Liver (tissue), 9 donors: ENCODE results near the gene VIM. TPM values are rescaled to one million over a fixed set of nuclear protein-coding genes. Genes with fewer than 3 reads are reported as not detected.

Experiments used
- DNase-seq: peaks from one replicate; pipeline ENCODE4 v3.0.0-alpha.2; 2017; ENCODE audit warnings: low spot score
- H3K27ac ChIP-seq, 2 donors: one replicate each; pipeline ENCODE4 v1.7.0; 2013; ENCODE audit warnings: inconsistent platforms in 2 of 2, low read length in 2 of 2, control low read depth in 1 of 2, low read depth in 1 of 2, mild to moderate bottlenecking in 1 of 2
- H3K27me3 ChIP-seq, 4 donors: one replicate each; pipeline versions ENCODE4 v1.6.1 to v1.7.0; 2013; ENCODE audit warnings: low read length in 3 of 4, inconsistent platforms in 1 of 4, mild to moderate bottlenecking in 1 of 4, moderate library complexity in 1 of 4; ENCODE audit not compliant: control insufficient read depth in 4 of 4, insufficient read depth in 4 of 4
- H3K36me3 ChIP-seq, 4 donors: one replicate each; pipeline versions ENCODE4 v1.6.1 to v1.7.0; 2013; ENCODE audit warnings: low read length in 3 of 4, mild to moderate bottlenecking in 3 of 4, low read depth in 1 of 4, moderate library complexity in 1 of 4; ENCODE audit not compliant: control insufficient read depth in 4 of 4, insufficient read depth in 3 of 4
- H3K4me1 ChIP-seq, 4 donors: one replicate each; pipeline versions ENCODE4 v1.6.1 to v1.7.0; 2013; ENCODE audit warnings: low read length in 3 of 4, mild to moderate bottlenecking in 3 of 4, moderate library complexity in 1 of 4; ENCODE audit not compliant: control insufficient read depth in 4 of 4, insufficient read depth in 4 of 4
- H3K4me3 ChIP-seq, 3 donors: one replicate each; pipeline versions ENCODE4 v1.6.1 to v1.7.0; 2013; ENCODE audit warnings: low read length in 3 of 3, control low read depth in 1 of 3, low read depth in 1 of 3, mild to moderate bottlenecking in 1 of 3
- H3K9ac ChIP-seq, 2 donors: one replicate each; pipeline ENCODE4 v1.7.0; 2013; ENCODE audit warnings: low read length in 2 of 2, mild to moderate bottlenecking in 2 of 2, moderate library complexity in 2 of 2, control low read depth in 1 of 2, low read depth in 1 of 2
- H3K9me3 ChIP-seq, 4 donors: one replicate each; pipeline versions ENCODE4 v1.6.1 to v1.7.0; 2013; ENCODE audit warnings: low read length in 3 of 4; ENCODE audit not compliant: control insufficient read depth in 4 of 4
- CTCF ChIP-seq: fragments of 150-350 bp; IDR thresholded peaks from 2 replicates; pipeline ENCODE4 v1.5.1; 2017; ENCODE audit warnings: improper control_type of control experiment, low read depth, low read length; ENCODE audit not compliant: missing input control
- EGR1 ChIP-seq, 2 donors: IDR thresholded peaks; 2 replicates each; pipeline ENCODE4 v1.6.1; 2016 to 2018; ENCODE audit warnings: antibody characterized with exemption in 2 of 2, low read depth in 2 of 2
- FOXA1 ChIP-seq: IDR thresholded peaks from 2 replicates; pipeline ENCODE4 v1.6.1; 2016; ENCODE audit warnings: antibody characterized with exemption
- FOXA2 ChIP-seq: IDR thresholded peaks from 2 replicates; pipeline ENCODE4 v1.6.1; 2016; ENCODE audit warnings: antibody characterized with exemption
- GABPA ChIP-seq, 2 donors: IDR thresholded peaks in 1 of 2; conservative IDR thresholded peaks in 1 of 2; 2 replicates each; pipeline ENCODE4 v1.6.1; 2016; ENCODE audit warnings: antibody characterized with exemption in 2 of 2, mild to moderate bottlenecking in 1 of 2, moderate library complexity in 1 of 2
- HNF4A ChIP-seq, 2 donors: conservative IDR thresholded peaks; 2 replicates each; pipeline ENCODE4 v1.6.1; 2016; ENCODE audit warnings: antibody characterized with exemption in 2 of 2, mild to moderate bottlenecking in 2 of 2
- HNF4G ChIP-seq: IDR thresholded peaks from 2 replicates; pipeline ENCODE4 v1.6.1; 2016; ENCODE audit warnings: antibody characterized with exemption
- JUND ChIP-seq, 2 donors: IDR thresholded peaks; 2 replicates each; pipeline ENCODE4 v1.6.1; 2016; ENCODE audit warnings: antibody characterized with exemption in 2 of 2
- MAX ChIP-seq: IDR thresholded peaks from 2 replicates; pipeline ENCODE4 v1.6.1; 2016; ENCODE audit warnings: antibody characterized with exemption
- NR2F2 ChIP-seq: IDR thresholded peaks from 2 replicates; pipeline ENCODE4 v1.6.1; 2016; ENCODE audit warnings: antibody characterized with exemption
- RAD21 ChIP-seq, 2 donors: IDR thresholded peaks; 2 replicates each; pipeline ENCODE4 v1.6.1; 2016; ENCODE audit warnings: antibody characterized with exemption in 2 of 2, mild to moderate bottlenecking in 2 of 2
- RXRA ChIP-seq, 2 donors: IDR thresholded peaks; 2 replicates each; pipeline ENCODE4 v1.6.1; 2017 to 2018; ENCODE audit warnings: antibody characterized with exemption in 2 of 2, mild to moderate bottlenecking in 1 of 2
- SP1 ChIP-seq: IDR thresholded peaks from 2 replicates; pipeline ENCODE4 v1.6.1; 2018; ENCODE audit warnings: antibody characterized with exemption, mild to moderate bottlenecking
- TAF1 ChIP-seq: conservative IDR thresholded peaks from 2 replicates; pipeline ENCODE4 v1.6.1; 2016; ENCODE audit warnings: antibody characterized with exemption, mild to moderate bottlenecking
- YY1 ChIP-seq: IDR thresholded peaks from 2 replicates; pipeline ENCODE4 v1.6.1; 2016; ENCODE audit warnings: antibody characterized with exemption, mild to moderate bottlenecking
- WGBS: extraction: QIAGEN DNeasy Blood & Tissue Kit; methylation state at CpG from one replicate; pipeline ENCODE4 v1.1.7; 2013; 5-methylcytosine and 5-hydroxymethylcytosine counted together
- polyA plus RNA-seq, 2 donors: library from polyadenylated mRNA; stranded (reverse) in 1 of 2; unstranded in 1 of 2; fragments of 200-250 nt in 1 of 2; fragments of >200 nt in 1 of 2; fragmentation: Nextera tagmentation in 1 of 2; extraction: Ambion mirVana in 1 of 2; gene quantifications; one replicate each; pipeline versions ENCODE4 v1.2.1 to v1.2.3, GENCODE V29; 2013 to 2015
- total RNA-seq, 2 donors: library from RNA; depleted of rRNA; stranded (reverse); fragments of >200 nt; gene quantifications; one replicate each; pipeline ENCODE4 v1.2.3, GENCODE V29; 2014
- TF ChIP-seq, protein P1 (sequence below): IDR thresholded peaks from 2 replicates; pipeline ENCODE4 v1.6.1; 2016; ENCODE audit warnings: antibody characterized with exemption
- TF ChIP-seq, protein P2 (sequence below): IDR thresholded peaks from 2 replicates; pipeline ENCODE4 v1.6.1; 2016; ENCODE audit warnings: antibody characterized with exemption
- TF ChIP-seq, protein P3 (sequence below): IDR thresholded peaks from 2 replicates; pipeline ENCODE4 v1.6.1; 2016; ENCODE audit warnings: antibody characterized with exemption, mild to moderate bottlenecking
- donor health status: healthy.
- donor health status: healthy.
- donor health status: healthy.
- donor health status: healthy.
- donor health status: healthy.

VIM gene
- total and polyA plus RNA-seq, 4 donors = 42.5 to 212 (median 100) TPM

GRCh38 chr10:17235136-17235535 is 7.1 kb downstream of the VIM start:
- Histone ChIP-seq H3K4me3 (no peak overlapping the region), H3K27me3 (peaks cover 0 to 5% (median 2%) of the 10 kb centered on the region in 4 donors), H3K9ac (no peak overlapping the region), H3K4me1 (peaks cover 0 to 10% (median 4%) of the 10 kb centered on the region in 4 donors), H3K27ac (no peak overlapping the region), H3K9me3 (no peaks in the 10 kb centered on the region), H3K36me3 (peaks cover 0 to 4% (median 2%) of the 10 kb centered on the region in 4 donors)
- no peak for DNase-seq
- TF ChIP-seq MAX = no peak
- no peak for TF ChIP-seq FOXA1
- TF ChIP-seq FOXA2 = no peak
- no peak for TF ChIP-seq GABPA (IDR thresholded peaks at IDR 0.05 in 1 of 2, conservative IDR thresholded peaks at IDR 0.05 in 1 of 2)
- no peak for TF ChIP-seq HNF4G
- TF ChIP-seq, protein P1, sequence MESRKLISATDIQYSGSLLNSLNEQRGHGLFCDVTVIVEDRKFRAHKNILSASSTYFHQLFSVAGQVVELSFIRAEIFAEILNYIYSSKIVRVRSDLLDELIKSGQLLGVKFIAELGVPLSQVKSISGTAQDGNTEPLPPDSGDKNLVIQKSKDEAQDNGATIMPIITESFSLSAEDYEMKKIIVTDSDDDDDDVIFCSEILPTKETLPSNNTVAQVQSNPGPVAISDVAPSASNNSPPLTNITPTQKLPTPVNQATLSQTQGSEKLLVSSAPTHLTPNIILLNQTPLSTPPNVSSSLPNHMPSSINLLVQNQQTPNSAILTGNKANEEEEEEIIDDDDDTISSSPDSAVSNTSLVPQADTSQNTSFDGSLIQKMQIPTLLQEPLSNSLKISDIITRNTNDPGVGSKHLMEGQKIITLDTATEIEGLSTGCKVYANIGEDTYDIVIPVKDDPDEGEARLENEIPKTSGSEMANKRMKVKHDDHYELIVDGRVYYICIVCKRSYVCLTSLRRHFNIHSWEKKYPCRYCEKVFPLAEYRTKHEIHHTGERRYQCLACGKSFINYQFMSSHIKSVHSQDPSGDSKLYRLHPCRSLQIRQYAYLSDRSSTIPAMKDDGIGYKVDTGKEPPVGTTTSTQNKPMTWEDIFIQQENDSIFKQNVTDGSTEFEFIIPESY = no peak
- TF ChIP-seq YY1 = no peak
- no peak for TF ChIP-seq EGR1 (IDR thresholded peaks at IDR 0.05; ENCODE audit: low read depth in 2 of 2)
- TF ChIP-seq, protein P2, sequence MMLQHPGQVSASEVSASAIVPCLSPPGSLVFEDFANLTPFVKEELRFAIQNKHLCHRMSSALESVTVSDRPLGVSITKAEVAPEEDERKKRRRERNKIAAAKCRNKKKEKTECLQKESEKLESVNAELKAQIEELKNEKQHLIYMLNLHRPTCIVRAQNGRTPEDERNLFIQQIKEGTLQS = no peak
- TF ChIP-seq HNF4A (conservative IDR thresholded peaks at IDR 0.05) = no peak
- TF ChIP-seq JUND (IDR thresholded peaks at IDR 0.05) = no peak
- no peak for TF ChIP-seq RXRA (IDR thresholded peaks at IDR 0.05)
- TF ChIP-seq, protein P3, sequence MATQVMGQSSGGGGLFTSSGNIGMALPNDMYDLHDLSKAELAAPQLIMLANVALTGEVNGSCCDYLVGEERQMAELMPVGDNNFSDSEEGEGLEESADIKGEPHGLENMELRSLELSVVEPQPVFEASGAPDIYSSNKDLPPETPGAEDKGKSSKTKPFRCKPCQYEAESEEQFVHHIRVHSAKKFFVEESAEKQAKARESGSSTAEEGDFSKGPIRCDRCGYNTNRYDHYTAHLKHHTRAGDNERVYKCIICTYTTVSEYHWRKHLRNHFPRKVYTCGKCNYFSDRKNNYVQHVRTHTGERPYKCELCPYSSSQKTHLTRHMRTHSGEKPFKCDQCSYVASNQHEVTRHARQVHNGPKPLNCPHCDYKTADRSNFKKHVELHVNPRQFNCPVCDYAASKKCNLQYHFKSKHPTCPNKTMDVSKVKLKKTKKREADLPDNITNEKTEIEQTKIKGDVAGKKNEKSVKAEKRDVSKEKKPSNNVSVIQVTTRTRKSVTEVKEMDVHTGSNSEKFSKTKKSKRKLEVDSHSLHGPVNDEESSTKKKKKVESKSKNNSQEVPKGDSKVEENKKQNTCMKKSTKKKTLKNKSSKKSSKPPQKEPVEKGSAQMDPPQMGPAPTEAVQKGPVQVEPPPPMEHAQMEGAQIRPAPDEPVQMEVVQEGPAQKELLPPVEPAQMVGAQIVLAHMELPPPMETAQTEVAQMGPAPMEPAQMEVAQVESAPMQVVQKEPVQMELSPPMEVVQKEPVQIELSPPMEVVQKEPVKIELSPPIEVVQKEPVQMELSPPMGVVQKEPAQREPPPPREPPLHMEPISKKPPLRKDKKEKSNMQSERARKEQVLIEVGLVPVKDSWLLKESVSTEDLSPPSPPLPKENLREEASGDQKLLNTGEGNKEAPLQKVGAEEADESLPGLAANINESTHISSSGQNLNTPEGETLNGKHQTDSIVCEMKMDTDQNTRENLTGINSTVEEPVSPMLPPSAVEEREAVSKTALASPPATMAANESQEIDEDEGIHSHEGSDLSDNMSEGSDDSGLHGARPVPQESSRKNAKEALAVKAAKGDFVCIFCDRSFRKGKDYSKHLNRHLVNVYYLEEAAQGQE = no peak
- TF ChIP-seq TAF1 = no peak
- TF ChIP-seq NR2F2 = no peak
- no peak for TF ChIP-seq RAD21 (IDR thresholded peaks at IDR 0.05)
- TF ChIP-seq CTCF = no peak
- TF ChIP-seq SP1 = no peak
- 84% methylated on average over 8 of the region's 8 CpGs for WGBS
